Keratinocyte (primary cell): ENCODE measurements around the gene ASIC1.

Source experiments
- EZH2 ChIP-seq: IDR thresholded peaks from one replicate; pipeline ENCODE4 v1.6.1; 2012; ENCODE audit warnings: inconsistent platforms, mild to moderate bottlenecking, low read length, moderate library complexity
- TF ChIP-seq, protein P1 (sequence below), 3 experiments: IDR thresholded peaks in 1 of 3; conservative IDR thresholded peaks in 1 of 3; optimal IDR thresholded peaks in 1 of 3; 2 replicates in 2 of 3; 3 replicates in 1 of 3; pipeline versions ENCODE3 to v1.5.1; 2011; ENCODE audit warnings: low read length in 3 of 3, mild to moderate bottlenecking in 3 of 3, moderate library complexity in 2 of 3, control low read depth in 1 of 3, inconsistent platforms in 1 of 3; ENCODE audit not compliant: insufficient read depth in 2 of 3; ENCODE audit errors: extremely low read depth in 1 of 3

- TF ChIP-seq, protein P1, sequence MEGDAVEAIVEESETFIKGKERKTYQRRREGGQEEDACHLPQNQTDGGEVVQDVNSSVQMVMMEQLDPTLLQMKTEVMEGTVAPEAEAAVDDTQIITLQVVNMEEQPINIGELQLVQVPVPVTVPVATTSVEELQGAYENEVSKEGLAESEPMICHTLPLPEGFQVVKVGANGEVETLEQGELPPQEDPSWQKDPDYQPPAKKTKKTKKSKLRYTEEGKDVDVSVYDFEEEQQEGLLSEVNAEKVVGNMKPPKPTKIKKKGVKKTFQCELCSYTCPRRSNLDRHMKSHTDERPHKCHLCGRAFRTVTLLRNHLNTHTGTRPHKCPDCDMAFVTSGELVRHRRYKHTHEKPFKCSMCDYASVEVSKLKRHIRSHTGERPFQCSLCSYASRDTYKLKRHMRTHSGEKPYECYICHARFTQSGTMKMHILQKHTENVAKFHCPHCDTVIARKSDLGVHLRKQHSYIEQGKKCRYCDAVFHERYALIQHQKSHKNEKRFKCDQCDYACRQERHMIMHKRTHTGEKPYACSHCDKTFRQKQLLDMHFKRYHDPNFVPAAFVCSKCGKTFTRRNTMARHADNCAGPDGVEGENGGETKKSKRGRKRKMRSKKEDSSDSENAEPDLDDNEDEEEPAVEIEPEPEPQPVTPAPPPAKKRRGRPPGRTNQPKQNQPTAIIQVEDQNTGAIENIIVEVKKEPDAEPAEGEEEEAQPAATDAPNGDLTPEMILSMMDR (optimal IDR thresholded peaks at IDR 0.05 in 1 of 3, IDR thresholded peaks at IDR 0.05 in 1 of 3, conservative IDR thresholded peaks at IDR 0.05 in 1 of 3; ENCODE audit: extremely low read depth in 1 of 3, insufficient read depth in 2 of 3, low read length in 3 of 3), result no peak
- no peak for TF ChIP-seq EZH2
Measured at GRCh38 chr12:50014342-50014741, 43.1 kb upstream of the ASIC1 start.
